Effector CD4-positive, alpha-beta T cell (primary cell): Measurements from ENCODE around the gene MORC2.

Experiments
- DNase-seq: peaks from one replicate; pipeline ENCODE4 v3.0.0-alpha.2; 2020
- total RNA-seq: gene quantifications from one replicate; lab custom pipeline; 2026; lab: John Stamatoyannopoulos, UW

MORC2 gene
- 85.7 reads per million, percentile 79 among the genes with 10 or more reads in this experiment for total RNA-seq

DNA sequence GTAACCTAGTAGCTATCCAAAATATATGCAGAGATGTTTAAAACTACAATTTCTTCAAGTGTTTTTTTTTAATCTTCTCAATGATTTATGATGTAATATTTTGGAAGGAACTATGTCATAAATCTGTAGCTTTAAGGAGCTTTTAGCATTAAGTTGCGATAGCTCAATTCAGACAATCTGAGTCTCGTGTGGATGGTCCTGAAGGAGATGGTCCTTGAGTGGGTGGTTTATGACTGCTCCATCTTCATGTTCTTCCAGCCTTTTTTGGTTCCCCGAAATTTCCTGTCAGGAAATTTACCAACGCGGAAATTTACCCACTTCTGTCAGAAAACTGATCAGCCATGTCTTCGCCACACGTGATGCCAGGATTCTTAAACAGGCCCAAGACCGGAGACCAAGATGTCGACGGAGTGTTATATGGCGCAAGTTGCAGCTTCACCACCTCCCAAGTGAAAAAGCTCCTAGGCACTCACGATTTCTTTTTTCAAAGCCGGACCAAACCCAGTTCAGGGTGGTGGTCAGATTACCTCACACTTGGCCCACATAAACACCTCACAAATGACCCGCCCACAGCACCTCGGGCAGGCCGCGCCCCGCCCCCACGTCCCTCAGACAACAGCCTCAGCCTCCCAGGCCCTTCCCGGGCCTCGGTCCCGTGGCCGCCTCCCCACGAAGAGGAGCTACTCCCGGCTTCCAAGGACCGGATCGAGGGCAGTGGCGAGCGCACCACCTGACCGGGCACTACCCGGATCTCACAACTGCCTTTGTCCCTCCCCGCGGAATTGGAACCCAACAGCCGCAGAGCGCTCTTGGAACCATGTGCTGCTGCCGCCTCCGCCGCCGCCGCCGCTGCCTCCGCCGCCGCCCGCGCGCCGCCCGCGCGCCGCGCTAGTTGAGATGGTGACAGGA lies at the start of gene MORC2:
Gene MORC2, minus strand, starts transcription at position 760 of the 909 bp plus-strand sequence. CDS start 885 bp downstream, outside the sequence.
- no peak for DNase-seq

DNA sequence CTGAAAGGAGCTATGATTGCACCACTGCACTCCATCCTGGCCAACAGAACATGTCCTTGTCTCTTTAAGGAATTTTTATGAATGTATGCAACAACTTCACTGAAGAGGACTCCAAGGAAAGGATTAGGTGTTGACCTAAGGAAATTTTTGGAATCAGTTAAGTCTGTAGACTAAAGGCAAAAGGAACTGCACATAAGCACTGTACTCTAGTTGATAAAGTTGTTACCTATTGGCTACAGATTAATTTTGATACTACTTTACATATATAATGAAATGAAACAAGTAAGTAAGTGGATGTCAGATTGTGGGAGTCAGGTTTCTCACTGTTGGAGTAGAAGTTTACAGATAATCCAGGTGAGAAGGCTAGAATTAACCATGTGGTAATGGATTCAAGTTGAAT lies 37.0 kb upstream of the MORC2 start:
- no peak for DNase-seq

DNA sequence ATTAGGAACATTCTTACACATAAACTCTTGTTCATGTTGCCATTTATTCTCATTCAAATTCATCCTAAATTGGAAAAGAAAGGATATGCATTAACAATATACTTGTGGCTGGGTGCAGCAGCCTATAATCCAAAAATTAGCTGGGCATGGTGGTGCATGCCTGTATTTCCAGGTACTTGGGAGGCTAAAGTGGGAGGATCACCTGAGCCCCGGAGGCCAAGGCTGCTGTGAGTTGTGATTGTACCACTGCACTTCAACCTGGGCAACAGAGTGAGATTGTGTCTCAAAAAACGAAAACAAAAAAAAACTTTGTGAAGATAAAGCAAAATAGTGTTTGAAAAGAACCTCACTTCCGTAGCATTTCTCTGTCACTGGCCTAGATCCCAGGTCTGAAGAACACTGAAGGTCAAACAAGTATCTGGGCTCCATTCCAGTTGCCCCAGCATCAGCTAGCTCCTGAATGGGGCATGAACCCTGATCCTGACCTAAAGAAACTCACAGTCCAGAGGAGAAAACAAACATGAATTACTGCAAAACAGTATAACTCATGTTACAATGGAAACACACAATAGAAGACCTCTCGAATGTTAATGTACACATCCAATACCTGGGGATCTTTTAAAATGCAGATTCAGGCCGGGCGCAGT lies 32.7 kb upstream of the MORC2 start:
- no peak for DNase-seq

DNA sequence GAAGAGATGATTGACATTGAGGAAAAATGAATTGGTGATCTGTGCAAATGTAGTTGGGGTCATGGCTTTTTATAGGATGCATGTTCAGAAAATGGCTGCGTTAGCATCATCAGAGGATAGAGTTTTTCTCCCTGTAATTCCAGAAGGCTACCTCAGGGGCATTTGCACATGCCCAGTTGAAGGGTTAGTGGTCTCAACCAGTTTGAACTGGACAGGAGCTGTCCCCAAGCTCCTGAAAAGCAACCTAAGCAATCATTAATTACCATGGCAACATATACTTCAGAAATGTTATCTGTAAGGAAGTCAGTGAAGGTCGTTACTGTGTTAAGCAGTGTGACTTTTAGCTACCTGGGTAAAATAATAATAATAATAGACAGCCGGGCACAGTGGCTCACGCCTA lies 29.8 kb upstream of the MORC2 start:
- no peak for DNase-seq

DNA sequence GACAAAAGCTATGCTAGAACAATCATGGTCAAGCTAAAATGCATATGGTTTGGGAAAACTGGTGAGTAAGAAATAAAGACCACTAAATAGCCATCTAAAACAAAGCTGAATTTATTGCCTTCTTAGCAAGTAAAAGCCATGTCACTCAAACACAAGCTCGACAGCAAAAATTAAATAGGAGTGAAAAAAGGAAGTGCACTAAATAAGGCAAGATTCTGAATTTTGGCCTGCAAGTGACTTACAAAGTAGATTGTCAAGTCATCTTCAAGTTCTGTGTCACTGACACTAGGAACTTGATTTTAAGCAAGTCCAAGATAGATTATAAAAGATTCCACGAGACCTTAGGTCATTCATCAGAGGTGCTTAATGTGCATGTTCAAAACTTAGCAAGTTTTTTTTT lies 27.9 kb upstream of the MORC2 start:
- DNase-seq = no peak

DNA sequence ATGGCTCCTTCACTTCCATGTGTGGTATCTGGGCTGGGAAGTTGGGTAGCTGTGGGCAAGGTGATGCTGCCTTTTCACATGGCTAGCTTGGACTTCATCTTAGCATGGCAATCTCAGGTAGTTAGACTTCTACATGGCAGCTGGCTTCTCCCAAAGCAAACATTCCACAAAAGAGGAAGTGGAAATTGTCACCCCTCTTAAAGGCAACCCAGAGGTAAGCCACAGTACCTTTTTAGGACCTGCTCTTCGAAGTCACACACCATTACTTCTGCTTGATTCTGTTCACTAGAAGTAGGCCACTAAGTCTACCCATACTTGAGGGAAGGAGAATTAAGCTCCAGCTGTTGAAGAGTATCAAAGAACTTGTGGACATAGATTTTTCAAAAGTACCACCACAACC lies 26.4 kb upstream of the MORC2 start:
- no peak for DNase-seq

DNA sequence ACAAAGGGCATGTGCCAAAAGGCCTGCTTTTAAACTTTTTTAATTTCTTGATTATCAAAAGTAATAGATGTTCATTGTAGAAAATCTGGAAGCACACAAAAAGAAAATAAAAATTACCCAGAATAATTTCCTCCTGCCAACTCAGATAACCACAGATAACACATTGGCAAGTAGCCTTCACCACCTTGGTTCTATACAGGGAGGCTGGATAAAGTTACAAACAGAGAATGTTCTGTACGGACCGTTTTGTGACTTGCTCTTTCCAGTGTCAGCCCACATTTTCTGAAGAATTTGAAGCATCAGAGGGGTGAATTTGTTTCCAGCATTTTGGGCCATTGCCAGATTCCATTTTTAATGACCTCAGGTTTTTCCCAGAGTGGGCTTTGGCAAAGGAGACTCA lies 24.0 kb upstream of the MORC2 start:
- DNase-seq = no peak

DNA sequence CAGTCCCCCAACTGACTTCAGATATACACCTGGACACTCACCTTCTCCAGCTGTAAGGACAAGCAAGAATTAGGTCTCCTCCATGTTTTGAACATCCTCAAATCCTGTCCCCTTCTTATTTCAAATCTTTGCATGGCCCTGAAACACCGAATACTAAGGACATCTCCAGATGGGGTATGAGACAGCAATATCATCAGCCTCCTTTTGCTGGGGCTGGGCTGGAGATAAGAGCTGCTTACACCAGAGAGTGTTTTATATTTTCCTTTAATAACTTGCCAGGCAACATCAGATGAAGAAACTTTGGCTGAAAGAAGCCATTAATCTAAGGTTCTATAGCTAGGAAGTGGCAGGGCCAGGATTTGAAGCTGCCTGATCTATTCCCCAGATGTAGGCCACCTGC lies 22.1 kb upstream of the MORC2 start:
- DNase-seq = no peak

DNA sequence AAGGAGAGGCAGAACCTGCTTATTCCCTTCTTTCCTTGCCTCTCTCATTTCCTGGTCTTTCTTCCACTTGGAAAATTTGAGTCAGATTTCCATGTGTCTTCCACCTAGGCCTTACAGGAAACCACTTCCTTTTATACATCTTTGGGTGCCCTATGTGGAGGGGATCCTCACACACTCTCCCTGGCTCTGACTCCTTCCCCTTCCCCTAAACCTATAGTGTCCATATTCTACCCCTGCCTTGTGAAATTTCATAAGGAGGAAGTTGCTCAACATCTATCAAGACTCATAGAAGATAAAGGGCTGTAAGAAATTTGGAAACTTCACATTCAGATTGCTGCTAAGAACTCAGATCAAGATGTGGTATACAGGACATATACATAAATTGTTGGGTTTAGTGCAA lies 20.9 kb upstream of the MORC2 start:
- DNase-seq = no peak

DNA sequence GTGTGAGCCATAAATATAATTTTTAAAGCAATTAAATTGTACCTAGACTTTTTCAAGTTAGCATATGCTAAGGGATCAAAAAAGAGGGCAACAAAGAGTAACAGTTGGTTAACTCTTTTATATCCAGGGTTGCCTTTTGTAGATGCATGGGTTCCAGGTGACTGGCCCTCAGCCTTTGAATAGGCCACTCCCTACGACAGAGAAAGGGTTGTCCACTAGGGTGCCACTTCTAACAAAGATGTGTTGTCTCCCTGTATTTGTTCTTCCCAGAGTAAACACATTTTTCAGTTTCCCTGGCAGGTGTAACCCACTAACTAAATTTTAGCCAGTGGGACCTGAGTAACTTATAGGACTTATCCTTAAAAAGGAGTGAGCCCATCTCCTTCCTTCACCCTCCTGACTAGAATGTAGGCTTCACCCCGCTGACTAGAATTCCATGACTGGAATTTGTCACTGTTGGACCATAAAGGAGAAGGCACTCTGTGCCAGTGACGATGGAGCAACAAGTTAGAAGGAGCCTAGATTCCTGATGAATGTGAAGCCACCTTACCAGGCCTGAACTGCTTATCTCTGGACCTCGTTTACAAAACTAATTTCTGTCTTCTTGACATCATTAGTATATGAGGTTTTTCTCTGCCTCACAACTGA lies 17.1 kb upstream of the MORC2 start:
- no peak for DNase-seq

DNA sequence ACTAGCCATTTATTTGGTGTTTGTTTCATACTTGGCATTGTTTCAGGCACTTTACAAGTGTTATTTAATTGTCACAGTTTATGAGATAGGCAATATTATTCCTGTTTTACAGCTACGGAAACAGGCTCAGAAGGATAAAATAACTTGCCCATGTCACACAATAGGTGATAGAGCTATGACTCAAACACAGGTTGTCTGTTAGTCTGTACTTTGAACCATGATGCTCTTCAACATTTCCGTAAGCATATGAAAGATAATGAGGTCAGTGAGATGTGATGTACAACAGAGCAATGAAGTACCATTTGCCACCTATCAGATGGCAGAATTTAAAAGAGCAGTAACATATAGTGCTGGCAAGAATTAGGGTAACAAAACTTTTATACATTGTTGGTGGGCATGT lies 15.7 kb upstream of the MORC2 start:
- DNase-seq = no peak

DNA sequence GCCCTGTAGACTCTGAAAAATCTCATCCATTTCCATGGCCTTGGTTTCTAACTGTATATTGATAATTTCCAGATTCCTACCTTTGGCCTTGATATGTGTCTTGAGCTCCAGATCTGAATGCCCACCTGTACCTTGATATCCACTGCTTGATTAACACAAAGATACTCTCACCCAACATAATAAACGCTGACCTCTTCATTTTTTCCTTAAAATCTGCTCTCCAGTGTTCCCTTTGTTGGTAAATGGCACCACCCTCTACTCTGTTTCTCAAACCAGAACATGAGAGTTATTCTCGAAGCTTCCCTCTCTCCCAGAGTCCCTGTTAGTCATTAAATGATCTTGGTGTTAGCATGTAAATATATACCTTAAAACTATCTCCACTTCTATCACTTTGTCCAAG lies 13.9 kb upstream of the MORC2 start:
- no peak for DNase-seq

DNA sequence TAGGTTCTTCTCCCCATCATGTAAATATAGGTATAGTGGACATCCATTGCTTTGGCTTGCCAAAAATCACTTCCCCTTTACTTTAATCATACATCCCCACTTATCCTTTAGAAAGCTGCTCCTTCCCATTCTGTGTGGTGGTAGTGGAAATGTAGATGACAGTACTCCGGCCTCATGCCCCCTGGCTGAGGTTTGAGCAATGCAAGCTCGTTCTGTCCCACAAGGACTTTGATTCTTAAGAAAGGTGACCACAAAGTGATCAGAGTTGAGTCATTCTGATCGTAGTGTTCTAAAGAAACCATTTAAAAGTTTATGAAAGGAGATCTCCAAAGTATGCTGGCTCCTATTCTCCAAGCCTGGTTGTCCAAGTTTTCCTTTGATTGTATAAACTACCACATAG lies 11.4 kb upstream of the MORC2 start:
- no peak for DNase-seq

DNA sequence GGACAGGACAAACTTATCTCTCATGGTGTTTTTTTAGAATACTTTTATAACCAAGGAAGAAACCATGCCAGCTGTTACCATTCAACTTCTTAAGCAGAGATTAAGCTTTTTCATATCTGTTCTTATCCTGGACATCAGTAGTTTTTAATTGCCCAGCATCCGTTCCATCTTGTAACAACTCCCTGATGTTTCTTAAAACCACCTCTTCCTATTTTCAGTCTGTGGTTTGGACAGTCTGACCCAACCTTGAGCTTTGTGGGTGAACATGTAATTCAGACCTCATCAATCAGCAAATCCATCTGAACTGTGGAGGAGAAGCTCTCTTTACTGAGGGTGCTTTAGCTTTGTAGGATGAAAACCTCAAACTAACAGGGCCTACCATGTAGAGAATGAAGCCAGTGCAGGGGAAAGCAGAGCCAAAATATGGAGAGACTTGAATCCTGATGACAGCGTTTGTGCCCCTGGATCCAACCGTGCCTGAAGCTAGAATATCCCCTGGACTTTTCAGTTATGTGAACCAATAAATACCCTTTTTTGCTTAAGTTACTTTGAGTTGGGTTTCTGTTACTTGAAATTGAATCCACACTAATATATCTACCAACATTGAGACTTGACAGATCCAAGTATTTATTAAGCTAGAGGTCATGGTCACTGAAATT lies 9.9 kb upstream of the MORC2 start:
- DNase-seq = no peak

DNA sequence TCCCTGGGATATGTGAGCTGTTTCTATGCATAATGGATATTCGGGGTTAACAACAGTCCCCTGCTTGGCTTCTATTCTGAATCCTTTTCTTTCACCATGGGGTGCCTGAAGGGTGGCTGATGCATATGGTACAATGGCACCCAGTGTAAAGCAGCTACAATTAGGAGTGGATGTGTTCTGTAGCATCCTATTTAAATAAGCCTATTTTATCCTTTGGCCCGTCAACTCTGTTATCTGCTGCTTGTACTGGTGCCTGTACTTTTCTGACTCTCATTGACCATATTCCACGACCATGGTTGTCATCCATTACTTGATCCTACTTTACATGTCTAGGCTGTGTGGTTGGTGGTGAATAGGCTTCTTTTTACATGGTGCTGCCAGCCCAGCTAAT lies 1.8 kb upstream of the MORC2 start:
- DNase-seq = no peak

DNA sequence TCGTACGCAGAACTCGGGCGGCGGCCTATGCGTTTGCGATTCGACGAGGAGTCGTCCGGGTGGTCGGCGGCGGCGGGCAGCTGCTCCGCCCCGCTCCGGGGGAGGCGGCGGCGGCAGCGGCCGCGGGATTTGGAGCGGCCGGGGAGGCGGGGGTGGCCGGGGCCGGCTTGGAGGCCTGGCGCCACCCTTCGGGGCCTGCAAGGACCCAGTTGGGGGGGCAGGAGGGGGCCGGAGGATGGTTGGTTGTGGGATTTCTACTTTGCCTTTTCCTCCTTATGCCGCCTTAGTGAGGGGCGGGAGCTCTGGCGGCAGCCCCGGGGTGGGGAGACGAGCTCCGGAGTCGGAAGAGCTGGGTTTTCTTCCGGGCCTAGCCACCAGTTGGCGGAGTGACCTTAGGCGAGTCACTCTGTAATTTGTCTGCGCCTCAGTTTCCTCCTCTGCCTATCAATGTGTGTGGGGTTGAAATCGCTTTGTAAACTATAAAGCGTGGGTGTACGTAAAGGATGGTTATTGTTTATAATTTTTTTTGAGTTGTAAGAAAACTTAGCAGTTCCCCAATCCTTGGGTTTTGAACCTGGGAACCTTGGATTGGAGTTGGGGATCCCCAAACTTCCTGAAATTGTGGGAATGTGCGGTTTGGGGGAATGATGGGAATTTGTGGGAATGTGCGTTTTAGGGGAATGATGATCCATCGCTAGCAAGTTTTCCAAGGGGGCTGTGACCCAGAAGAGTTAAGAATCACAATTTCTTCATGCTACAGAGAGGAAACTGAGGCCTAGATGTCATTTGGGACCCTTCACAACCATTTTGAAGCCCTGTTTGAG lies 1.2 kb upstream of the MORC2 start:
- DNase-seq = peak; percentile 24

DNA sequence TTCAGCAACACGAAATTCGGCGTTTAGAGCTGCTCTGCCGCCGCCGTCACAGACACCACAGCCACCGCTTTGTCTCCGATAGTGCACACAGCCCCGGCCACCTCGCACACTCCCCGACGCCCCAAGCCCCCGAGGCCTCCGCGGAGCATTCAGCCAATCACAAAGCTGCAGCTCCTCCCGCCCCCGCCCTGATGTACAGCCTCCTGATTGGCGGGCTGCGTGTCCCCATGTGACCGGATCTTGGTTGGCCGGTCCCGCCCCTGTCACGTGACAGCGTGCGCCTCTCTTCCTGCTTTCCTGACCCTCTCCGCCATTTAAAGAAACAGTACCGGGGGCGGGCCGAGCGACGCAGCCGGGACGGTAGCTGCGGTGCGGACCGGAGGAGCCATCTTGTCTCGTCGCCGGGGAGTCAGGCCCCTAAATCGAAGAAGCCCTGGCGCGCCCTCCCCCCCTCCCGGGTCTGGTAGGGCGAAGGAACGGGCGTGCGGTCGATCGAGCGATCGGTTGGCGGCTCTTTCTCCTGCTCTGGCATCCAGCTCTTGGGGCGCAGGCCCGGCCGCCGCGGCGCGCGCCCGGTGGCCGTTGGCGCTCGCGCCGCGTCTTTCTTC lies 454 bp upstream of the MORC2 start, which contains the start of gene TUG1:
Gene TUG1, plus strand, starts transcription at position 342 of the 608 bp plus-strand sequence.
- DNase-seq = peak; percentile 96

DNA sequence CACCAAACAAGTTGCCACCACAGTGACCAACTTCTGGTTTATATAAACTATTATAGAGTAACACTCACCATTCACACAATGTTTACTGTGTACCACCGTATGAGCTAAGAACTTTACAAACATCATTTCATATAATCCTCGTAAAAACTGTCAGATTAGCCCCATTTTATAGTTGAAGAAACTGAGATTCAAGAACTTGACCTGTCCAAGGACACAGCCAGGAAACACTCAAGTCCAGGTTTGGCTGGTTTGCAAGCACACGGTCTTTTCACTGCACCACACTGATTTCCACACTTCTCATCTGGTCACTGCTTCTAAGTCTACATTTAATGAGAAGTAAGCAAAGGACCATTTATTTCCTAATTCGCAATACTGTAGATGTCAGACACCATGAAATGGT lies 3.7 kb downstream of the MORC2 start:
- DNase-seq = no peak

DNA sequence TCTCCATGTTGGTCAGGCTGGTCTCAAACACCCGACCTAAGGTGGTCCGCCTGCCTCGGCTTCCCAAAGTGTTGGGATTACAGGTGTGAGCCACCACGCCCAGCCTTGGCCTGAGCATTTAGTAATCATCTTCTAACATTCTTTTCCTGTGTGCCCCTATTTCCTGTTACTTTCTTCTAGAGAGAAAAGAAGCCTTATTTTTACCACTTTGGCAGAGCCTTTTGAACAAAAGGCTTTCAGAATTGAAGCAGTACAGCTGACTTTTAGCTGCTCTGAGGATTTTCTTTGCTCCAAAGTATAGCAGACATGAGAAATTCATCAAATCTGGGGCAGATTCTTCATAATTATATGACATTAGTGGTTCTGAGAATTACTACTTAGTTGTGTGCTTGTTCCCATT lies 13.4 kb downstream of the MORC2 start:
- DNase-seq = no peak

DNA sequence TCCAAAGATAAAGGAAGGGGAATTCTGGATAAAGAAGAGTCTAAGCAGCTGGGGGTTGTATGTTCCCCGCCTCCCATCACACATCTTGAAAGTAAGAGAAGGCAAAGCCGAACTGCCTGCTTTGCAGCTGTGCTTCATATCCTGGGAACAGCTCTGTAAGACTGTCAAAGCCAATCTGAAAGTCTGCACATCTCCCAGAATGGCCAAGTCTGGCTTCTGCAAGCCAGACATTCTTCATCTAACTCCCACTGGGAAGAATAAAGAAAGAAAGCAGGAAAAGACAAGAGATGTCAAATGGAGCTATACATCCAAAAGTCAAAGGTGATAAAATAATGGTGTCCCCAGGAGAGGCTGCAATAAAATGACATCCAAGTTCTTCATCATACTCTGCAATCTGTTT lies 15.4 kb downstream of the MORC2 start:
- DNase-seq = no peak

DNA sequence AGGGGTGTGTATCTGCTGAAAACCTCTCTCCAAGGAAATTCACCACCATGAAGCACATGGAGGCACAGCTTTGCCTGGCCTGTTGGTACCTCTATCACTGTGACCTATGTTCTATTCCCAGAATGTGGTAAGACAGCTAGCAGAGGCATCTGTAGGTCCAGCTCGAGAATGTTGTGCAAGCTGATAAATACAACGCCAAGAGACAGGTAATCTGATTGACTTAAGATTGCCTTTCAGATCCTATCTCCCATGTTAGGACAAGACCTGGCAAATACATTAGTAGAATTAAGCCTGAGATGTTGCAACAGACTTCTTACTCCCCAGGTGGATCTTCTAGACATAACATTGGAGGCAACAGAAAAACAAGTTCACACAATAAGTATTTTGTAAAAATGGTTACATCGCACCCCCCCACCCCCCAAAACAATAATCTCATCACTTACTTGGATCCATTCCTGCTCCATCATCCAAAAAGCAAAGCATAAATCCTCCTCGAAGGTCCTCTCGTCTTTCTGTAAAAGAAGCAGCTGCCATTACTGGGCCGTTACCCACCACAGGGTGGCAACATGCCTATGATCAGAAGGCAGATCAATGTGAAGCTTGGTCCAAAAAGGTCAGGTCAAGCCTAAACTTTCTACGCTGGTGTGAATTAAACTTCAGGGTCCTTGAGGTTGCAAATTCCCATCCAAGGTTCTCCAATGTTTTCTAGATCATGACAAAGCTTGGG lies 18.5 kb downstream of the MORC2 start:
- DNase-seq = no peak
